Transverse colon (tissue), 4 donors: ENCODE measurements around the gene MXRA8. TPM values are rescaled to one million over a fixed set of nuclear protein-coding genes. Genes with fewer than 3 reads are reported as not detected.

Source experiments
- DNase-seq: peaks from one replicate; pipeline ENCODE4 v3.0.0-alpha.2; 2019
- H3K27ac ChIP-seq, 4 donors: fragments of 200-600 bp; sonication (generic); 2 replicates each; pipeline ENCODE4 v1.5.1; 2016 to 2018; ENCODE audit warnings: inconsistent platforms in 4 of 4
- H3K27me3 ChIP-seq: fragments of 200-600 bp; sonication (generic); 2 replicates; pipeline ENCODE4 v1.5.1; 2017; ENCODE audit warnings: inconsistent platforms
- H3K36me3 ChIP-seq, 4 donors: fragments of 200-600 bp; sonication (generic); 2 replicates each; pipeline ENCODE4 v1.5.1; 2017 to 2019; ENCODE audit warnings: inconsistent platforms in 4 of 4
- H3K4me1 ChIP-seq, 4 donors: fragments of 200-600 bp; sonication (generic); 2 replicates each; pipeline ENCODE4 v1.5.1; 2017 to 2020; ENCODE audit warnings: inconsistent platforms in 4 of 4
- H3K4me3 ChIP-seq, 4 donors: fragments of 200-600 bp; sonication (generic); 1 replicate in 1 of 4; 2 replicates in 3 of 4; pipeline versions ENCODE4 v1.5.1 to v1.6.1; 2017 to 2019; ENCODE audit warnings: inconsistent platforms in 4 of 4
- H3K9me3 ChIP-seq, 2 donors: fragments of 200-600 bp; sonication (generic); 2 replicates each; pipeline ENCODE4 v1.5.1; 2017 to 2019; ENCODE audit warnings: inconsistent platforms in 2 of 2
- EP300 ChIP-seq: sonication (generic); formaldehyde crosslinking; IDR thresholded peaks from one replicate; pipeline ENCODE4 v1.6.1; 2017; ENCODE audit warnings: antibody characterized with exemption, low read depth
- POLR2A ChIP-seq: fragments of 450-650 bp; IDR thresholded peaks from one replicate; pipeline ENCODE4 v1.6.1; 2016; ENCODE audit warnings: antibody characterized with exemption, mild to moderate bottlenecking, moderate library complexity
- POLR2AphosphoS5 ChIP-seq, 3 donors: sonication (generic); formaldehyde crosslinking; IDR thresholded peaks; one replicate each; pipeline ENCODE4 v1.6.1; 2016; ENCODE audit warnings: antibody characterized with exemption in 3 of 3
- WGBS, 2 donors: methylation state at CpG; one replicate each; pipeline ENCODE4 v1.1.5; 2018; ENCODE audit warnings: low coverage in 1 of 2; 5-methylcytosine and 5-hydroxymethylcytosine counted together
- in situ Hi-C, 4 donors: fragments of 200-750 bp; cut with MboI; loops; one replicate each; pipeline versions ENCODE4 v1.15.0 to v1.15.1; 2017; ENCODE audit warnings: low sequenced_read_pairs in 3 of 4, low pct_ligation_motif_present in 1 of 4, low pct_unique_long_range_greater_than_20kb in 1 of 4
- intact Hi-C: fragments of 100-400 bp; cut with DNase I; formaldehyde crosslinking; loops from one replicate; pipeline ENCODE4 v1.15.1; 2023; ENCODE audit warnings: low total_unique reads
- total RNA-seq, 4 donors: library from RNA; depleted of rRNA; stranded (reverse); fragments of >200 nt; gene quantifications; one replicate each; pipeline ENCODE4 v1.1.0, GENCODE V29; 2016
- TF ChIP-seq, protein P1 (sequence below), 5 experiments: fragments of 200-600 bp in 3 of 5; fragments of 450-650 bp in 2 of 5; sonication (generic) in 3 of 5; IDR thresholded peaks; 1 replicate in 2 of 5; 2 replicates in 3 of 5; pipeline ENCODE4 v1.5.1; 2016 to 2017; ENCODE audit warnings: antibody characterized with exemption in 5 of 5, inconsistent platforms in 3 of 5, mild to moderate bottlenecking in 2 of 5, moderate library complexity in 1 of 5

The MXRA8 gene
- total RNA-seq, 4 donors from 2014 or later = 31.1 to 145 (median 57.1) TPM

DNA sequence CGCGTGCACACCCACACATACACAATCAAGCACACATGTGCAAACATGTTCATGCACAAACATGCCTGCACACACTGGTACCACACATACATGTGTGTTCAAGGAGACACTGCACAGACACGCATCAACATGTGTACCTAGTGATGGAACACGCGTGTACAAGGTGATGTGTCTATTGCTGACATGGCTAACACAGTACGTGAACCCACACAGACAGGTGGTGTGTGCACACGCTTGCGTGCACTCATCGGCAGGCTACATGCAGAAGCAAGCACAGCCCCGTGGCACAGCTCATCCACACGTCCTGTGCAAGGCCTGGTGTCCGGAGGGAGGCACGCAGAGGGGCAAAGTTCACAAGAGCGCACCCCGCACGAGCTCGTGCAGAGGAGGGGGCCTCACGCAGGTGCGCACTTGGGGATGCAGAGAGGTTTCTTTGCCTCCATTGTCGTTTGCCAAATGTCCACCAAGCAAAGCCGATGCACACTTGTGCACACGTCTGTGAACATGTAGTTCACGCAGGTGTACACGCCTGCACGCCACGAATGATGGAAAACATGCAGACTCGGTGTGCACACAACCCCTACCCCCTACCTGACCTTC, 51.6 kb downstream of the MXRA8 start:
- peaks cover 32 to 57% (median 50%) of the 10 kb centered on the region in 4 donors for H3K4me1 ChIP-seq
- in situ Hi-C loops = no loop called here

DNA sequence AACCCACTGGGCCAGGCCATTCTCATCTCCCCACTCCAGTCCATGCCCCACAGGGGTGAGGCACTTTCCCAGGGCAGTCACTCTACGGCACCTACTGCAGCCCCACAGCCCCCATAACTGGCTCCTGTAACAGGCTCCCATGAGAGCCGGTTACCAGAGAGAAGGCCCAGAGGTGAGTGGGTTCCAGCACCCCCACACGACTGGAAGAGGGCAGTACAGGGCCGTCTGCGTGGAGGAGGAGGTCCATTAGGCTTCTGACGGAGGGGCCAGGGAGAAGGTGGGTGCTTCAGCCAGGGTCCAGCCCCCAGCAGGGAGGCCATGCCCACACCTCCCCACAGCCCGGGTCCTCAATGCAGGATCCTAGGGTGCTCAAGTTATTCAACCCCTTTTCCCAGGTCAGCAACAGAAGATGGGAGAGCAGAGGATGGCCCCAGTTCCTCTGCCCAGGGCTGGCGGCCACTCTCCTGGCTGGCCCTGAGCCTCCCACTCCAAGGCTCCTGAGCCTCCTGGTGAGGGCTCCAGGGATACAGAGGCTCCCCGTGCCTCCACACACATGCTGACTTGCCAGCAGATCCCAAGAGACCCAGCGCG, 52.2 kb downstream of the MXRA8 start:
- Histone ChIP-seq H3K4me1 (peaks cover 32 to 57% (median 50%) of the 10 kb centered on the region in 4 donors), H3K27me3 (no peaks in the 10 kb centered on the region), H3K36me3 (no peaks in the 10 kb centered on the region), H3K9me3 (no peaks in the 10 kb centered on the region), H3K4me3 (peak overlapping the region in 3 of 4 donors; percentile 19 to 95 (median 84)), H3K27ac (peak overlapping the region; percentile 80 to 96 (median 86))
- intact Hi-C loops = no loop called here
- WGBS, 2 donors = 27% methylated on average over 9 of the region's 11 CpGs; no CpG with 5 or more reads in 1 of the 2 donors
- TF ChIP-seq POLR2A (no peak), POLR2AphosphoS5 (IDR thresholded peaks at IDR 0.05) (no peak), EP300 (no peak)
- TF ChIP-seq, protein P1, sequence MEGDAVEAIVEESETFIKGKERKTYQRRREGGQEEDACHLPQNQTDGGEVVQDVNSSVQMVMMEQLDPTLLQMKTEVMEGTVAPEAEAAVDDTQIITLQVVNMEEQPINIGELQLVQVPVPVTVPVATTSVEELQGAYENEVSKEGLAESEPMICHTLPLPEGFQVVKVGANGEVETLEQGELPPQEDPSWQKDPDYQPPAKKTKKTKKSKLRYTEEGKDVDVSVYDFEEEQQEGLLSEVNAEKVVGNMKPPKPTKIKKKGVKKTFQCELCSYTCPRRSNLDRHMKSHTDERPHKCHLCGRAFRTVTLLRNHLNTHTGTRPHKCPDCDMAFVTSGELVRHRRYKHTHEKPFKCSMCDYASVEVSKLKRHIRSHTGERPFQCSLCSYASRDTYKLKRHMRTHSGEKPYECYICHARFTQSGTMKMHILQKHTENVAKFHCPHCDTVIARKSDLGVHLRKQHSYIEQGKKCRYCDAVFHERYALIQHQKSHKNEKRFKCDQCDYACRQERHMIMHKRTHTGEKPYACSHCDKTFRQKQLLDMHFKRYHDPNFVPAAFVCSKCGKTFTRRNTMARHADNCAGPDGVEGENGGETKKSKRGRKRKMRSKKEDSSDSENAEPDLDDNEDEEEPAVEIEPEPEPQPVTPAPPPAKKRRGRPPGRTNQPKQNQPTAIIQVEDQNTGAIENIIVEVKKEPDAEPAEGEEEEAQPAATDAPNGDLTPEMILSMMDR (IDR thresholded peaks at IDR 0.05) = no peak
- no peak for DNase-seq
- in situ Hi-C loops = no loop called here

More for the DNA sequence above, 51.6 kb downstream of the MXRA8 start:
- TF ChIP-seq POLR2AphosphoS5 (IDR thresholded peaks at IDR 0.05) (no peak), POLR2A (no peak), EP300 (no peak)
- TF ChIP-seq, protein P1 (IDR thresholded peaks at IDR 0.05) = no peak
- no peaks in the 10 kb centered on the region for H3K9me3 ChIP-seq
- H3K36me3 ChIP-seq = no peaks in the 10 kb centered on the region
- H3K4me3 ChIP-seq = peak overlapping the region; percentile 67 to 95 (median 78)
- no peaks in the 10 kb centered on the region for H3K27me3 ChIP-seq
- DNase-seq = no peak
- intact Hi-C loops = no loop called here
- peak overlapping the region; percentile 92 to 97 (median 96) for H3K27ac ChIP-seq
- 33% methylated on average over 27 of the region's 27 CpGs; no CpG with 5 or more reads in 1 of the 2 donors for WGBS, 2 donors

DNA sequence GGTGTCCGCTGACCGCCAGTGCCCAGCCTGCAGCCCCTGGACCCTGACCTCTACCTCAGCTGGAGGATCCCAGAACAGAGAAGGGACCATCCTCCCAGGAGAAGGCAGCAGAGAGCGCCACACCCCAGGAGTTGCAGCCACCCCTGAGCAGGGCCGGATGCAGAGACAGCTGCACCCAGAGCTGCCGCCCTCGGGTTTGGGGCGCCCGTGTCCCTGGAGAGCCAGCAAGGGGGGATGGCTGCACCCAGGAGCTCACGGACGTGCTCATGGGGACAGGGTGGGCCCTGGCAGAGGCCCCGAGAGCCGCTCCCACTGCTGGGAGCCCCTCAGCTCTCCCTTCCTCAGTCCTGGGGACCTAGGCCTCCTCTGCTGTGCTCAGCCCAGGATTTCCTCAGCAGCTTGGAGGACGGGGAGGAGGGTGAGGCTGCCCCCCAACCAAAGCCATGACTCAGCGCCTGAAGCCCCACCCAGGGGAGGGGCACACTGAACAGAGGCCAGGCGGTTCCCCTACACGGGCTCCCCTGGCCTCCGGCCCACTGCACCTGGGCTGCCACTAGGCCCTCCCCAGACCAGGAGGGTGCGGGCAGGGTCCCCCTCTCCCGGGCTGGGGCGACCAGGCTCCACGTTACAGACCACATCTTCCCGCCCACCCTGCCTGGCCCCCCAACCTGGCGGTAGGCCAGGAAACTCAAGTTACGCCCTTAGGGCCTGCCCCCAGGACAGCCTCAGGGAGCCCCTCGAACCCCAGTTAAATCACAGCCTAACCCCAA, 52.9 kb downstream of the MXRA8 start:
- WGBS, 2 donors = 10% methylated on average over 23 of the region's 25 CpGs; no CpG with 5 or more reads in 1 of the 2 donors
- in situ Hi-C loops = no loop called here
- Histone ChIP-seq H3K27ac (peak overlapping the region; percentile 80 to 96 (median 86)), H3K36me3 (no peaks in the 10 kb centered on the region), H3K27me3 (no peaks in the 10 kb centered on the region), H3K4me1 (peaks cover 32 to 57% (median 50%) of the 10 kb centered on the region in 4 donors), H3K4me3 (peak overlapping the region; percentile 11 to 95 (median 52)), H3K9me3 (no peaks in the 10 kb centered on the region)
- TF ChIP-seq, protein P1 (IDR thresholded peaks at IDR 0.05) = no peak
- peak in 2 of 3 donors; percentile 23 to 31 for TF ChIP-seq POLR2AphosphoS5 (IDR thresholded peaks at IDR 0.05)
- TF ChIP-seq POLR2A = no peak
- intact Hi-C loops = no loop called here
- DNase-seq = peak; percentile 89
